ENCODE data around the gene ARHGDIG. TPM values are rescaled to one million over a fixed set of nuclear protein-coding genes. Genes with fewer than 3 reads are reported as not detected.

Gene ARHGDIG
- total RNA-seq, 2 donors from 2014 or later: 5.9 to 6.8 TPM

- TF ChIP-seq, protein P1, sequence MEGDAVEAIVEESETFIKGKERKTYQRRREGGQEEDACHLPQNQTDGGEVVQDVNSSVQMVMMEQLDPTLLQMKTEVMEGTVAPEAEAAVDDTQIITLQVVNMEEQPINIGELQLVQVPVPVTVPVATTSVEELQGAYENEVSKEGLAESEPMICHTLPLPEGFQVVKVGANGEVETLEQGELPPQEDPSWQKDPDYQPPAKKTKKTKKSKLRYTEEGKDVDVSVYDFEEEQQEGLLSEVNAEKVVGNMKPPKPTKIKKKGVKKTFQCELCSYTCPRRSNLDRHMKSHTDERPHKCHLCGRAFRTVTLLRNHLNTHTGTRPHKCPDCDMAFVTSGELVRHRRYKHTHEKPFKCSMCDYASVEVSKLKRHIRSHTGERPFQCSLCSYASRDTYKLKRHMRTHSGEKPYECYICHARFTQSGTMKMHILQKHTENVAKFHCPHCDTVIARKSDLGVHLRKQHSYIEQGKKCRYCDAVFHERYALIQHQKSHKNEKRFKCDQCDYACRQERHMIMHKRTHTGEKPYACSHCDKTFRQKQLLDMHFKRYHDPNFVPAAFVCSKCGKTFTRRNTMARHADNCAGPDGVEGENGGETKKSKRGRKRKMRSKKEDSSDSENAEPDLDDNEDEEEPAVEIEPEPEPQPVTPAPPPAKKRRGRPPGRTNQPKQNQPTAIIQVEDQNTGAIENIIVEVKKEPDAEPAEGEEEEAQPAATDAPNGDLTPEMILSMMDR (IDR thresholded peaks at IDR 0.05): no peak
- DNase-seq (ENCODE audit: low spot score): no peak
- no peak within 1 kb of the TSS for H3K4me3 ChIP-seq
- peaks cover 0 to 16% of the 10 kb centered on the region in 2 donors for H3K4me1 ChIP-seq
- H3K27me3 ChIP-seq: no peaks in the 10 kb centered on the region
- H3K36me3 ChIP-seq: peaks cover 10% of the 10 kb centered on the region
- H3K27ac ChIP-seq: no peak within 1 kb of the TSS
- H3K9me3 ChIP-seq: no peaks in the 10 kb centered on the region
Observed at GRCh38 chr16:283033-283805, 2.8 kb downstream of the ARHGDIG start, which contains the start of gene PDIA2. Gene PDIA2, plus strand, starts transcription at chr16:283164. Its CDS starts 6 bp downstream, at chr16:283170.

GRCh38 chr16:284204-285120, 4.1 kb downstream of the ARHGDIG start:
- Histone ChIP-seq H3K27me3 (no peaks in the 10 kb centered on the region), H3K9me3 (no peaks in the 10 kb centered on the region), H3K4me3 (no peak overlapping the region), H3K4me1 (peaks cover 0 to 16% of the 10 kb centered on the region in 2 donors), H3K27ac (no peak overlapping the region), H3K36me3 (peaks cover 19% of the 10 kb centered on the region)
- no peak for DNase-seq (ENCODE audit: low spot score)
- TF ChIP-seq, protein P1 (IDR thresholded peaks at IDR 0.05): no peak

- no peaks in the 10 kb centered on the region for H3K9me3 ChIP-seq
- H3K4me1 ChIP-seq: peaks cover 0 to 9% of the 10 kb centered on the region in 2 donors
- TF ChIP-seq, protein P1 (IDR thresholded peaks at IDR 0.05): no peak
Observed at GRCh38 chr16:285146-286055, 5.0 kb downstream of the ARHGDIG start.

GRCh38 chr16:286491-287297, 6.3 kb downstream of the ARHGDIG start:
- TF ChIP-seq, protein P1 (IDR thresholded peaks at IDR 0.05): no peak
- no peak for DNase-seq (ENCODE audit: low spot score)
- Histone ChIP-seq H3K9me3 (no peaks in the 10 kb centered on the region), H3K27ac (no peak overlapping the region), H3K27me3 (no peaks in the 10 kb centered on the region), H3K4me3 (no peak overlapping the region), H3K36me3 (peaks cover 28% of the 10 kb centered on the region), H3K4me1 (no peaks in the 10 kb centered on the region)

More at GRCh38 chr16:285146-286055, 5.0 kb downstream of the ARHGDIG start:
- no peaks in the 10 kb centered on the region for H3K27me3 ChIP-seq
- H3K4me3 ChIP-seq: no peak overlapping the region
- no peak for DNase-seq (ENCODE audit: low spot score)
- peaks cover 22% of the 10 kb centered on the region for H3K36me3 ChIP-seq
- no peak overlapping the region for H3K27ac ChIP-seq

Measured in right atrium auricular region (tissue), 2 donors.